ENCODE measurements around the gene FTCD. TPM values are rescaled to one million over a fixed set of nuclear protein-coding genes. Genes with fewer than 3 reads are reported as not detected.

The FTCD gene
- total and polyA plus RNA-seq, 9 of the 15 experiments (the other 6 are each of a cell fraction or from before 2014, with no cell fraction given), result 0.11 to 1.6 (median 0.67) TPM; not detected in 5

DNA sequence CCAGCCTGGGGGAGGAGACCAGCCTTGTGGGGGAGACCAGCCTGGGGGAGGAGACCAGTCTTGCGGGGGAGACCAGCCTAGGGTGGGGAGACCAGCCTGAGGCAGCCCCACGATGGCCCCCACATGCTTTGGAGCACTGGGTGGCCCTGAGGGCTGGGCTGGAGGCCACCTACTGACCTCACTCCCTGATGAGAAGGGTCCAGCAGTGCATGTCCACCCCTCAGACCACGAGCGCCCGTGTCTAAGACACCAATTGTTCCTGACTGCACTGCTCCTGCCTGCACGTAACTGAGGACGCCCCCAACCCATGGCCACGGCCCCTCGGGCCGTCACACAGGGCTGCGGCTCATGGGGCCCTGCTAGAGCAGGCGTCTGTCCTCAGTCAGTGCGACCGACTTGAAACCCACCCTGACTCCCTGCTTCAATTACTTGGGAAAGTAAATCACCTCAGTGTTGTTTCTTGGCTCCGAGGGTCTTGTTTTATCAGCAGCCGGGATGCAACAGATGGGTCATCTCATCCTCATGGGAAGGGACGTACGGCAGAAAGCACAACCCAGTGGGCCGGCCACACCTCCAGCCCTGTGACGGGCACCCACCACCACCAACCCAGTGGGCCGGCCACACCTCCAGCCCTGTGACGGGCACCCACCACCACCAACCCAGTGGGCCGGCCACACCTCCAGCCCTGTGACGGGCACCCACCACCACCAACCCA is 28.7 kb upstream of the FTCD start, which contains the start of gene SPATC1L (continued):
- TF ChIP-seq DACH1 (IDR thresholded peaks at IDR 0.05; ENCODE audit: partially characterized antibody) (no peak), NBN (IDR thresholded peaks at IDR 0.05; ENCODE audit: low read depth) (no peak), SMAD3 (CRISPR knock-in tag; conservative IDR thresholded peaks at IDR 0.05) (no peak), ATF7 (IDR thresholded peaks at IDR 0.05) (peak; percentile 57), THRAP3 (IDR thresholded peaks at IDR 0.05; ENCODE audit: borderline replicate concordance) (no peak), ZNF561 (CRISPR knock-in tag; conservative IDR thresholded peaks at IDR 0.05) (no peak), FOS (IDR thresholded peaks at IDR 0.05; ENCODE audit: extremely low read depth, insufficient read length) (peak; percentile 91), SMAD1 (IDR thresholded peaks at IDR 0.05; ENCODE audit: low read depth, low read length, partially characterized antibody) (no peak), MAZ (CRISPR knock-in tag; conservative IDR thresholded peaks at IDR 0.05 in 1 of 2, IDR thresholded peaks at IDR 0.05 in 1 of 2) (peak in 1 of 2 experiments; percentile 73; a peak in 2 of 4 replicates), MEF2A (IDR thresholded peaks at IDR 0.05; ENCODE audit: control insufficient read depth, low read depth, low read length) (no peak), FOXM1 (IDR thresholded peaks at IDR 0.05; ENCODE audit: low read depth) (no peak), FOXM1 (CRISPR knock-in tag; IDR thresholded peaks at IDR 0.05; ENCODE audit: low read depth) (no peak), PTTG1 (tag; IDR thresholded peaks at IDR 0.05; ENCODE audit: low read depth) (no peak), ZFX (CRISPR knock-in tag; IDR thresholded peaks at IDR 0.05) (no peak; the same call in 1 of the 2 replicates), PHTF2 (CRISPR knock-in tag; IDR thresholded peaks at IDR 0.05) (no peak), ZNF707 (CRISPR knock-in tag; conservative IDR thresholded peaks at IDR 0.05) (no peak), ASH1L (IDR thresholded peaks at IDR 0.05; ENCODE audit: borderline replicate concordance, low read depth, partially characterized antibody) (no peak), NFRKB (IDR thresholded peaks at IDR 0.05; ENCODE audit: low read depth) (0 out of 2 replicates have a peak, but pooled peaks have one; percentile 24), RFX7 (CRISPR knock-in tag; IDR thresholded peaks at IDR 0.05) (no peak), NCOR1 (IDR thresholded peaks at IDR 0.05) (no peak), TEAD1 (CRISPR knock-in tag; IDR thresholded peaks at IDR 0.05) (no peak)
- TF ChIP-seq, protein P1, sequence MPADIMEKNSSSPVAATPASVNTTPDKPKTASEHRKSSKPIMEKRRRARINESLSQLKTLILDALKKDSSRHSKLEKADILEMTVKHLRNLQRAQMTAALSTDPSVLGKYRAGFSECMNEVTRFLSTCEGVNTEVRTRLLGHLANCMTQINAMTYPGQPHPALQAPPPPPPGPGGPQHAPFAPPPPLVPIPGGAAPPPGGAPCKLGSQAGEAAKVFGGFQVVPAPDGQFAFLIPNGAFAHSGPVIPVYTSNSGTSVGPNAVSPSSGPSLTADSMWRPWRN (IDR thresholded peaks at IDR 0.05; ENCODE audit: low read depth), result no peak
- TF ChIP-seq, protein P2, sequence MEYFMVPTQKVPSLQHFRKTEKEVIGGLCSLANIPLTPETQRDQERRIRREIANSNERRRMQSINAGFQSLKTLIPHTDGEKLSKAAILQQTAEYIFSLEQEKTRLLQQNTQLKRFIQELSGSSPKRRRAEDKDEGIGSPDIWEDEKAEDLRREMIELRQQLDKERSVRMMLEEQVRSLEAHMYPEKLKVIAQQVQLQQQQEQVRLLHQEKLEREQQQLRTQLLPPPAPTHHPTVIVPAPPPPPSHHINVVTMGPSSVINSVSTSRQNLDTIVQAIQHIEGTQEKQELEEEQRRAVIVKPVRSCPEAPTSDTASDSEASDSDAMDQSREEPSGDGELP (CRISPR knock-in tag; IDR thresholded peaks at IDR 0.05; ENCODE audit: borderline replicate concordance), result peak; percentile 67; the same call in 1 of the 2 replicates
- TF ChIP-seq, protein P3, sequence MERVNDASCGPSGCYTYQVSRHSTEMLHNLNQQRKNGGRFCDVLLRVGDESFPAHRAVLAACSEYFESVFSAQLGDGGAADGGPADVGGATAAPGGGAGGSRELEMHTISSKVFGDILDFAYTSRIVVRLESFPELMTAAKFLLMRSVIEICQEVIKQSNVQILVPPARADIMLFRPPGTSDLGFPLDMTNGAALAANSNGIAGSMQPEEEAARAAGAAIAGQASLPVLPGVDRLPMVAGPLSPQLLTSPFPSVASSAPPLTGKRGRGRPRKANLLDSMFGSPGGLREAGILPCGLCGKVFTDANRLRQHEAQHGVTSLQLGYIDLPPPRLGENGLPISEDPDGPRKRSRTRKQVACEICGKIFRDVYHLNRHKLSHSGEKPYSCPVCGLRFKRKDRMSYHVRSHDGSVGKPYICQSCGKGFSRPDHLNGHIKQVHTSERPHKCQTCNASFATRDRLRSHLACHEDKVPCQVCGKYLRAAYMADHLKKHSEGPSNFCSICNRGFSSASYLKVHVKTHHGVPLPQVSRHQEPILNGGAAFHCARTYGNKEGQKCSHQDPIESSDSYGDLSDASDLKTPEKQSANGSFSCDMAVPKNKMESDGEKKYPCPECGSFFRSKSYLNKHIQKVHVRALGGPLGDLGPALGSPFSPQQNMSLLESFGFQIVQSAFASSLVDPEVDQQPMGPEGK (CRISPR knock-in tag; IDR thresholded peaks at IDR 0.05; ENCODE audit: borderline replicate concordance), result no peak
- TF ChIP-seq, protein P4, sequence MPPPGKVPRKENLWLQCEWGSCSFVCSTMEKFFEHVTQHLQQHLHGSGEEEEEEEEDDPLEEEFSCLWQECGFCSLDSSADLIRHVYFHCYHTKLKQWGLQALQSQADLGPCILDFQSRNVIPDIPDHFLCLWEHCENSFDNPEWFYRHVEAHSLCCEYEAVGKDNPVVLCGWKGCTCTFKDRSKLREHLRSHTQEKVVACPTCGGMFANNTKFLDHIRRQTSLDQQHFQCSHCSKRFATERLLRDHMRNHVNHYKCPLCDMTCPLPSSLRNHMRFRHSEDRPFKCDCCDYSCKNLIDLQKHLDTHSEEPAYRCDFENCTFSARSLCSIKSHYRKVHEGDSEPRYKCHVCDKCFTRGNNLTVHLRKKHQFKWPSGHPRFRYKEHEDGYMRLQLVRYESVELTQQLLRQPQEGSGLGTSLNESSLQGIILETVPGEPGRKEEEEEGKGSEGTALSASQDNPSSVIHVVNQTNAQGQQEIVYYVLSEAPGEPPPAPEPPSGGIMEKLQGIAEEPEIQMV (tag; conservative IDR thresholded peaks at IDR 0.05; ENCODE audit: low read depth), result no peak
